GM12872 (cell line): Measurements from ENCODE around the gene MYH4.

ENCODE experiments used
- CTCF ChIP-seq: IDR thresholded peaks from 3 replicates; pipeline ENCODE4 v1.5.1; 2011; ENCODE audit warnings: low read depth, mild to moderate bottlenecking, low read length, moderate library complexity; ENCODE audit not compliant: insufficient read depth

MYH4 gene

GRCh38 chr17:10492004-10492403 is 22.6 kb upstream of the MYH4 start:
- TF ChIP-seq CTCF: no peak

- no peak for TF ChIP-seq CTCF
Measured at GRCh38 chr17:10482252-10482651, 12.9 kb upstream of the MYH4 start.

GRCh38 chr17:10477701-10478100 is 8.3 kb upstream of the MYH4 start:
- TF ChIP-seq CTCF: no peak

- no peak for TF ChIP-seq CTCF
Measured at GRCh38 chr17:10474536-10474935, 5.2 kb upstream of the MYH4 start.

GRCh38 chr17:10471858-10472257 is 2.5 kb upstream of the MYH4 start:
- no peak for TF ChIP-seq CTCF

- peak; percentile 23; the same call in 1 of the 3 replicates for TF ChIP-seq CTCF
Measured at GRCh38 chr17:10463402-10463801, 6.0 kb downstream of the MYH4 start.

- TF ChIP-seq CTCF: no peak
Measured at GRCh38 chr17:10460062-10460461, 9.3 kb downstream of the MYH4 start.

GRCh38 chr17:10458701-10459100 is 10.7 kb downstream of the MYH4 start:
- no peak for TF ChIP-seq CTCF
